ENCODE measurements around the gene ATXN7L1.

- TF ChIP-seq CTCF (IDR thresholded peaks at IDR 0.05) (no peak), EZH2 (IDR thresholded peaks at IDR 0.05; ENCODE audit: borderline replicate concordance, insufficient read depth, low read depth, low read length, poor library complexity, severe bottlenecking) (no peak)
Observed at GRCh38 chr7:105902325-105902911, 26.0 kb upstream of the ATXN7L1 start.
